GM12801 (cell line): ENCODE measurements around the gene ANKRD29.

ENCODE experiments used
- TF ChIP-seq, protein P1 (sequence below): IDR thresholded peaks from one replicate; pipeline ENCODE4 v1.5.1; 2011; ENCODE audit warnings: control low read depth; ENCODE audit not compliant: insufficient read length; ENCODE audit errors: extremely low read depth

ANKRD29 gene

GRCh38 chr18:23669202-23669766, 6.6 kb upstream of the ANKRD29 start:
- TF ChIP-seq, protein P1, sequence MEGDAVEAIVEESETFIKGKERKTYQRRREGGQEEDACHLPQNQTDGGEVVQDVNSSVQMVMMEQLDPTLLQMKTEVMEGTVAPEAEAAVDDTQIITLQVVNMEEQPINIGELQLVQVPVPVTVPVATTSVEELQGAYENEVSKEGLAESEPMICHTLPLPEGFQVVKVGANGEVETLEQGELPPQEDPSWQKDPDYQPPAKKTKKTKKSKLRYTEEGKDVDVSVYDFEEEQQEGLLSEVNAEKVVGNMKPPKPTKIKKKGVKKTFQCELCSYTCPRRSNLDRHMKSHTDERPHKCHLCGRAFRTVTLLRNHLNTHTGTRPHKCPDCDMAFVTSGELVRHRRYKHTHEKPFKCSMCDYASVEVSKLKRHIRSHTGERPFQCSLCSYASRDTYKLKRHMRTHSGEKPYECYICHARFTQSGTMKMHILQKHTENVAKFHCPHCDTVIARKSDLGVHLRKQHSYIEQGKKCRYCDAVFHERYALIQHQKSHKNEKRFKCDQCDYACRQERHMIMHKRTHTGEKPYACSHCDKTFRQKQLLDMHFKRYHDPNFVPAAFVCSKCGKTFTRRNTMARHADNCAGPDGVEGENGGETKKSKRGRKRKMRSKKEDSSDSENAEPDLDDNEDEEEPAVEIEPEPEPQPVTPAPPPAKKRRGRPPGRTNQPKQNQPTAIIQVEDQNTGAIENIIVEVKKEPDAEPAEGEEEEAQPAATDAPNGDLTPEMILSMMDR = no peak

DNA sequence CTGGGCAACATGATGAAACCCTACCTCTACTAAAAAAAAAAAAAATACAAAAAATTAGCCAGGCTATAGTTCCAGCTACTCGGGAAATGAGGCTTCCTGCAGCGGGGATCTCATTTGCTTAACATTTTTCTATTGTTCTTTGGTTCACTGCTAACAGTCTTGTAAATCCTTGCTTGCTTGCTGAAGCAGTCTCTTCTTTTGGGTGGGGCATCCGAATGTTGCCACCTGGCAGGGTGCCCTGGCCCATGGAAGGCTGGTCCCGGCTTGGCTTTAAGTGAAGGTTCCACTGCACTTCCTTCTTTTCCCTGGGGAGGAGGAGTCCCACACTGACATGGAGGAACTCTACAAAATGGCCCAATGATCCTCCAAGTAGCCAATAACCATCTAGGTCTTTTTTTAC, 6.0 kb upstream of the ANKRD29 start:
- TF ChIP-seq, protein P1 = no peak

- TF ChIP-seq, protein P1 = no peak
Measured at GRCh38 chr18:23667114-23667513, 4.4 kb upstream of the ANKRD29 start.

GRCh38 chr18:23664674-23665073, 2.0 kb upstream of the ANKRD29 start:
- TF ChIP-seq, protein P1 = no peak

- TF ChIP-seq, protein P1 = no peak
Measured at GRCh38 chr18:23661735-23662308, 889 bp downstream of the ANKRD29 start.

GRCh38 chr18:23658285-23658684, 4.4 kb downstream of the ANKRD29 start:
- TF ChIP-seq, protein P1 = no peak

DNA sequence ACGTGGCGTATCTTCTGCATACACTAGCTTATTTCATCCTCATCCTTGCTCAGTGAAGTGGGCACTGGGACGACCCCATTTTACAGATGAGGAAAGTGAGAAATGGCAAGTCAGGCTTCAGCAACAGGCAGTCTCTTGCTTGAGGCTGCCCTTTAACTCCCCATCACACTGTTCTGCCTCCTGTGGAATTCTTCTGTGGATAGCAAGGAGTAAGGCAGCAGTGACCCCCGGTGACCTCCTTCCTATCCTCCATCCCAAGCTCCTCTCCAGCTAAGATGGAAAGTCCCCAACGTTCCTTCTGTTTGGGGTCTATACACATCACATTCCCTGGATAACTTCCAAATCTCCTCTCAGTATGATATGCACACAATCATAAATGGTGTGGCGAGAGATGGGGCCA, 10.5 kb downstream of the ANKRD29 start:
- TF ChIP-seq, protein P1 = no peak
